ENCODE results near the gene ZMYND15. TPM values are rescaled to one million over a fixed set of nuclear protein-coding genes. Genes with fewer than 3 reads are reported as not detected.

ZMYND15 gene
- total and polyA plus RNA-seq, 2 of the 4 experiments (the other 2 are of a cell fraction) = 0.07 TPM; not detected in 1

- Histone ChIP-seq H3K9ac (ENCODE audit: low read depth, low read length) (no peak overlapping the region), H2BK15ac (ENCODE audit: low read depth, low read length) (no peak overlapping the region), H2AFZ (replicated peaks; ENCODE audit: low read length, poor library complexity) (no peak overlapping the region), H3K18ac (ENCODE audit: low read depth, low read length) (no peak overlapping the region), H3K4me3 (ENCODE audit: insufficient read depth, low read depth, low read length) (no peak overlapping the region), H2AK5ac (ENCODE audit: low read depth, low read length) (no peak overlapping the region), H2BK5ac (ENCODE audit: low read depth, low read length, poor library complexity, severe bottlenecking) (no peak overlapping the region), H2BK20ac (ENCODE audit: low read depth, low read length) (no peak overlapping the region), H3K56ac (ENCODE audit: extremely low read depth, insufficient read depth, low read length) (no peak overlapping the region), H3K23ac (ENCODE audit: low read depth, low read length) (no peak overlapping the region), H2AK9ac (replicated peaks; ENCODE audit: low read depth, low read length, poor library complexity) (no peak overlapping the region), H4K20me1 (ENCODE audit: insufficient read depth, low read length) (no peaks in the 10 kb centered on the region), H2BK120ac (ENCODE audit: low read depth, low read length) (no peak overlapping the region), H4K91ac (ENCODE audit: insufficient read depth, low read depth, low read length) (no peak overlapping the region), H3K4me1 (ENCODE audit: control insufficient read depth, insufficient read depth, low read length) (no peaks in the 10 kb centered on the region), H3K27me3 (ENCODE audit: control insufficient read depth, insufficient read depth, low read length) (peaks cover 8% of the 10 kb centered on the region), H3K27ac (ENCODE audit: insufficient read depth, low read length) (no peak overlapping the region), H4K5ac (ENCODE audit: low read depth, low read length) (no peak overlapping the region), H3K79me1 (ENCODE audit: low read depth in 1 of 2, low read length in 2 of 2) (peaks cover 0 to 8% of the 10 kb centered on the region in 2 experiments; a peak in 1 of 4 replicates), H3K9me3 (ENCODE audit: control insufficient read depth, insufficient read depth, low read length) (no peaks in the 10 kb centered on the region), H3K14ac (replicated peaks; ENCODE audit: low read depth, low read length) (no peak overlapping the region), H3K36me3 (ENCODE audit: control insufficient read depth, insufficient read depth, low read length) (no peaks in the 10 kb centered on the region; the same call in 1 of the 2 replicates), H4K8ac (ENCODE audit: low read depth in 2 of 2, low read length in 2 of 2) (no peak overlapping the region), H3K9me1 (ENCODE audit: insufficient read depth, low read length) (no peaks in the 10 kb centered on the region), H3K4me2 (ENCODE audit: low read depth, low read length) (no peak overlapping the region), H3K4ac (ENCODE audit: low read depth, low read length) (no peak overlapping the region)
- no CpG with 5 or more reads among the region's 3 CpGs for WGBS, 2 experiments (ENCODE audit: extremely low coverage in 2 of 2, insufficient read length in 1 of 2)
- in situ Hi-C loops (cut with MboI; ENCODE audit: low sequenced_read_pairs) = no loop called here
- ATAC-seq (ENCODE audit: low read depth) (no peak), DNase-seq (no peak)
- intact Hi-C loops (cut with micrococcal nuclease) = no loop called here
- dilution Hi-C loops (cut with HindIII; ENCODE audit: low sequenced_read_pairs, unreplicated experiment) = no loop called here
- no peak for TF ChIP-seq CTCF (conservative IDR thresholded peaks at IDR 0.05; ENCODE audit: low read depth, low read length)
- TF ChIP-seq POLR2A (IDR thresholded peaks at IDR 0.05; ENCODE audit: low read depth, low read length) = no peak
- no peak for TF ChIP-seq NFE2L2 (IDR thresholded peaks at IDR 0.05; ENCODE audit: low read depth, low read length)
- TF ChIP-seq CEBPB (IDR thresholded peaks at IDR 0.05; ENCODE audit: low read depth, low read length) = no peak
- TF ChIP-seq RFX5 (IDR thresholded peaks at IDR 0.05; ENCODE audit: low read depth, low read length) = no peak
- no peak for TF ChIP-seq MAZ (IDR thresholded peaks at IDR 0.05; ENCODE audit: borderline replicate concordance, low read depth, low read length)
- TF ChIP-seq ELK1 (IDR thresholded peaks at IDR 0.05; ENCODE audit: borderline replicate concordance, low read depth, low read length) = no peak
- TF ChIP-seq CHD1 (IDR thresholded peaks at IDR 0.05; ENCODE audit: low read depth, low read length) = no peak
- no peak for TF ChIP-seq BHLHE40 (IDR thresholded peaks at IDR 0.05; ENCODE audit: low read depth, low read length)
- no peak for TF ChIP-seq MAFK (IDR thresholded peaks at IDR 0.05; ENCODE audit: low read depth, low read length)
- TF ChIP-seq RAD21 (IDR thresholded peaks at IDR 0.05; ENCODE audit: low read length) = no peak
- TF ChIP-seq SMC3 (IDR thresholded peaks at IDR 0.05; ENCODE audit: low read depth, low read length) = no peak
- TF ChIP-seq USF2 (IDR thresholded peaks at IDR 0.05; ENCODE audit: low read depth, low read length) = no peak
- TF ChIP-seq RCOR1 (IDR thresholded peaks at IDR 0.05; ENCODE audit: insufficient replicate concordance, low read length) = no peak
- TF ChIP-seq MXI1 (IDR thresholded peaks at IDR 0.05; ENCODE audit: borderline replicate concordance, low read depth, low read length) = no peak
- no peak for TF ChIP-seq FOS (IDR thresholded peaks at IDR 0.05; ENCODE audit: low read depth, low read length)
- no TSS peak for BruUV-seq (replicated peaks)
- ChIA-PET POLR2A (ENCODE audit: unreplicated experiment) (no interaction called here), CTCF (no interaction called here)
Measured at GRCh38 chr17:4728124-4728523, 11.5 kb upstream of the ZMYND15 start.
